Measurements from ENCODE around the gene UGT2B17.
"Not testable (repeated sequence)": the region's sequence is repeated elsewhere in the genome, so short reads cannot be mapped to it uniquely, and the experiment has no call there.

The UGT2B17 gene
- 0 reads per million in 3 experiments for total RNA-seq

DNA sequence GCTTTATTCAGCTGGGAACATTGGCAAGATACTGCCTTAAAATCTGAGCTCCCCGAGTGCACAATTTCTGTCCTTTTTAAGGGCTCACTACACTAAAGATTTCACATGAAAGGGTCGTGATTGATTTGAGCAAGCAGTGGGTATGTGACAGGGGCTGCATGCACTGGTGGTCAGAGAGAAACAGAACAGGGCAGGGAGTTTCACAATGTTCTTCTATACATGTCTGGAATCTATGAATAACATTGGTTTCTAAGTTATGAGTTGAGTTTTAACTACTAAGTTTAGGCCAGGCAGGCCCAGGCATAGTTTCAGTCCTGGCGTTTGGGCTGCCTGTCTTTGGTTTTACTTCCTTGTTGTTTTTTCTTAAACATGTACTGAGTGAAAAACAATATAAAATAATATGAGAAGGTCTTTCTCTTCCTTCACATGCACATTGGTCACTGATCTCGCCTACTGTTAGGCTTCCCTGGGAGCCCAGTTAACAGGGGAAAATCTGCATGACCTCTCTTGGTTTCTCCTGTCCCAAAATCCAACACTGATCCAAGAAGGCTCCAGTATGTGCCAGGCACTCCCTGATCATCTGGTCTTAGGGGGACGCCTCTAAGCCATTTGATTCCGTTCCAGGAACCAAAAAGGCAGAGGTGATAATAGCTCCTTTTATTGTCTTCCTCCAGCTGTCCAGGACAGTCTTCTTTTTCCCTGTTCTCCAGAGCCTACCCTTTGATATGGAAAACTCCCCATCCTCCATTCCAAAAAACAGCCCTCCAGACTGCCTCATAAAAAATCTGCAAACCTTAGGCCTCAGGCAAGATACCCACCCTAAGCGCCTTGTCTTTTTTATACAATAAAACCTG, at the start of gene UGT2B17:
Gene UGT2B17, minus strand, starts transcription at position 51 of the 854 bp plus-strand sequence. CDS start 7,838 bp downstream, outside the sequence.
- DNase-seq: no peak

DNA sequence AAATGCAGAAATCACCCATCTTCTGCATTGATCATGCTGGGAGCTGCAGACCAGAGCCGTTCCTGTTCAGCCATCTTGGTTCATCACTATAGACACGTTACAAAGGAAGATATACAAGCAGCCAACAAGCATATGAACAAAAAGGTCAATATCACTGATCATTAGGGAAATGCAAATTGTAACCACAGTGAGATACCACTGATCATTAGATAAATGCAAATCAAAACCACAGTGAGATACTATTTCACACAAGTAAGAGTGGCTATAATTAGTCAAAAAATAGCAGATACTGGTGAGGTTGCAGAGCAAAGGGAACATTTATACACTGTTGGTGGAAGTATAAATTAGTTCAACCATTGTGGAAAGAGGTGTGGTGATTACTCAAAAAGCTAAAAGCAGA, 46.6 kb upstream of the UGT2B17 start:
- DNase-seq: not testable (repeated sequence)

DNA sequence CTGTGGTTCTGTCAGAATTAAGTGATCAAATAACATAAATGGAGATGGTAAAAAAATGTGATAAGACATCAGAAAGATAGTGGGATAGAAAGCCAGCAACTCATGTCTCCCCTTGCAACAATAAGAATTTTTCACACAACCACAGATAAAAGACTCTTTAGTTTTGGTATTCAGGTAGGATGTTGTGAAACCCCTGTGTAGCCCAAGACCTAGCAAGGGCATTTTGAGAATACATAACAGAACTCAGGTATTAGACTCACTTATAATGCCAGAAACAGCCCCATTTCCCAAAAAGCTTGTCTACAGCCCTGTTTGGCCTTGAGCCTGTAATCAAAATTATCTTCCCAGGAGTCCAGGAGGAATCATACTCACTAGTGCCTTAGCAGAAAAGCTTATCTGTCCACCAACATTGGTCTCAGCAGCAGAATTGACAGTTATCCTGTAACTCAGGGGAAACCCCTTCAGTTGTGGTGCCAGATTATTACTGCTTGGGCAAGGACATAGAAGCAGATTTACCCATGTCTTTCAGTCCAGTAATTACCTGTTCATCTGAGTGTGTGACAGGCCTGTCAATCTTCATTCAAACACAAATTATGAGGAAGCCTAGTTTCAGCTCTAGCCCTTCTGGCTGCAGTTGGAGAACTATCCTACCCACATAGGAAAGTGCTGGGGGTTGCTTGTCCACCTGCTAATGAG, 41.0 kb upstream of the UGT2B17 start:
- no peak for DNase-seq

DNA sequence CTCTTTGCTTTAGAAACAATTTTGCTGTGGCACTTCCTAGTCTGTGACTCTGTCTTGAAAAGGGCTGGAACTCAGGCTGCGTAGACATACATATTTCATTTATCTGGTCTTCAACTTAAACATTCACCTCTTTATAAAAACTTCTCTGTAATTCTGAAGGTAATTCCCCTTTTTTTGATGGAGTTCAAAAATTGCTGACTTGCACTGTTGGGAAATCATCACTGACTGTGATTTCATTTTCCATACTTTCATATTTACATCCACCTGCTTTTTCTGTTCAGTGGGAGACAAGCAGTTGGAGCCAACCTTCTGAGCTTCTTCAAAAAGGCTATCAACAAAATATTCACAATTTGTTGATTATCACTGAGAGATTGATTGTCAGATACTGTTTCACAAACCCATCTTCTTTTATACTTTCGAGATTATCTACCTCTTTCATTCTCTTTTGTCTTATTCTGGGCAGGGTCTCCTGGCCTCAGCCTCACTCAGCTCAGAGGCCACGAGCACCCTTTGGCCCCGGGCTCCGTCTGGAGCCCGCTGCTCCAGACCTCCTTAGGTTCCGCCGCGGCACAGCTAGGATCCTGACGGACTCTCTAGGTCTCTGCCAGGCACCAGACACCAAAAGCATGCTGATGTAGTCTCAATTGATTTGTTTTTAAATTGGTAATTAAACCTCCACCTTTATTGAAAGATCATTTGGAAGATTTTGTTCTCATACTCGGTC, 39.7 kb upstream of the UGT2B17 start:
- no peak for DNase-seq

DNA sequence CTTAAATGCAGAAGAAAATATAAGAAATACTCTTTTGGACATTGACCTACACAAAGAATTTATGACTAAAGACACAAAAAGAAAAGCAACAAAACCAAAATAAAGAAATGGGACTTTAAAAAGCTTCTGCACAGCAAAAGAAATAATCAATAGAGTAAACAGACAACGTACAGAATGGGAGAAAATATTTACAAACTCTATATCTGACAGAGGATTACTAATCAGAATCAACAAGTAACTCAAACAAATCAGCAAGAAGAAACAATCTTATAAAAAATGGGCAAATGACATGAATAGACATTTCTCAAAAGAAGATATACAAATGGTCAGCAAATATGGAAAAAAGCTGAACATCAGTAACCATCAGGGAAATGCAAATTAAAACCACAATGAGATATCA, 37.6 kb upstream of the UGT2B17 start:
- DNase-seq: no peak

DNA sequence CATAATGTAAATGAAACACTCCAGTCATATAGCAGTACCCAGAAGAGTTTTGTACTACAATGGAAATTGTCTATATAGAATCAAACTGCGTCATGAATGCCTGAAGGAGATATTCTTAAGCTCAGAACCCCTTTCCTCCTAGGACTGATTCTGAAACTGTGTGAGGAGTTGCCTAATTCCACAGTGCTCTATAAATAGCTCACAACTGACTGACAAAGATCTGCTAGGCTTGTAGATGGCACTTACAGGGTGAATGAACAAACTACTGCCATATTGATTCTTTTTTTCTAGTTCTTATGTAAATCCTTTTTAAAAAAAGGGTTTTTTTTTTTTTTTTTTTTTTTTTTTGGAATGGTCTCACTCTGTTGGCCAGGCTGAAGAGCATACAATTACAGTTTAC, 30.1 kb upstream of the UGT2B17 start:
- no peak for DNase-seq

DNA sequence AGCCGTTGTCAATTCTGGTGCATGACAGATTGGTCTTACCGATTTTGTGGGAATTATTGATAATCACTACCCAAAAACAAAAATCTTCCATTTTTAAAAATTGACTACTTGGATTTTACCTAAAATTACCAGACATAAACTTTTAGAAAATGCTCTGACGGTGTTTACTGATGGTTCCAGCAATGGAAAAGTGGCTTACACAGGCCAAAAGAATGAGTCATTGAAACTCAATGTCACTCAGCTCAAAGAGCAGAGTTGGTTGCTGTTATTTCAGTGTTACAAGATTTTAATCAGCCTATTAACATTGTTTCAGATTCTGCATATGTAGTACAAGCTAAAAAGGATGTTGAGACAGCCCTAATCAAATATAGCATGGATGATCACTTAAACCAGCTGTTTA, 23.0 kb upstream of the UGT2B17 start:
- no peak for DNase-seq

DNA sequence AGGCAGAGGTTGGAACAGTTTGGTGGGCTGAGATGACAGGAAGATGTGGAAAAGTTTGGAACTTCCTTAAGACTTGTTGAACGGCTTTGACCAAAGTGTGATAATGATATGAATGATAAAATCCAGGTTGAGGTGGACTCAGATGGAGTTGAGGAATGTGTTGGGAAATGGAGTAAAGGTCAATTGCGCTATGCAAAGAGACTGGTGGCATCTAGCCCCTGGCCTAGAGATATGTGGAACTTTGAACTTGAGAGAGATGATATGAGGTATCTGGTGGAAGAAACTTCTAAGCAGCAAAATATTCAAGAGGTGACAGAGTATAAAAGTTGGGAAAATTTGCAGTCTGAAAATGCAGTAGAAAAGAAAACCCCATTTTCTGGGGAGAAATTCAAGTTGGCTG, 21.4 kb upstream of the UGT2B17 start:
- no peak for DNase-seq

DNA sequence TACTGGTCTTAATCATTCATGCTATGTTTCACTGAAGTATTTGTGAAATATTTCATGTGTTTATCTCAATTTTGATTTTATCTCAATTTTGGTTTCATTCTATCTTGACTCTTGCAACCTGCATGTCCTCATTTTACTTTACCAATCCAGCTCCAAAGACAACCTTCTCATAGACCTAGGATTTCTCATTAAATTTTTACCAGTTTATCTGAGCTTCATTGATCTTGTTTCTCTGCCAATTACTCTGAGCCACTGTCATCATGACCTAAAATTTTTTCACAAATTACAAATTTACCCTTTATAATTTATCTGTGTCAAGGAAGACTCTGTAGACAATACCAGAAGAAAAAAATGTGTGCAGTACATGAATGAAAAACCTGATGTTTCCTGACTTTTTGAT, 18.6 kb upstream of the UGT2B17 start:
- no peak for DNase-seq

DNA sequence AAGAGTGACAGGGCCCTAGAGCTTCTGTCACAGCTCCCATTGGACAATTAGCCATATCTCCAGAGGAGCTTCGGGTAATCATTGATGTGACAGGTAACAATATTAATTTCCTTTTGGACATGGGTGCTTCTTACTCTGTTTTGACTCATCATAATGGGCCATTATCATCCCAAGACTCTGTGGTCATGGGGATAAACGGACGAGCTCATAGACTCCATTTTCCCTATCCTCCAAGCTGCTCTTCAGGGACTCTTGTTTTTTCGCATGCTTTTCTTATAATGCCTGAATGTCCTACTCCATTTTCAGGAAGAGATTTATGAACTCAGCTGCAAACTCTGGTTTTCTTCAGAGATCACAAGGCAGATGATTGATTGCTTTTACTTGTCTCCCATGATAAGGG, 17.0 kb upstream of the UGT2B17 start:
- no peak for DNase-seq

DNA sequence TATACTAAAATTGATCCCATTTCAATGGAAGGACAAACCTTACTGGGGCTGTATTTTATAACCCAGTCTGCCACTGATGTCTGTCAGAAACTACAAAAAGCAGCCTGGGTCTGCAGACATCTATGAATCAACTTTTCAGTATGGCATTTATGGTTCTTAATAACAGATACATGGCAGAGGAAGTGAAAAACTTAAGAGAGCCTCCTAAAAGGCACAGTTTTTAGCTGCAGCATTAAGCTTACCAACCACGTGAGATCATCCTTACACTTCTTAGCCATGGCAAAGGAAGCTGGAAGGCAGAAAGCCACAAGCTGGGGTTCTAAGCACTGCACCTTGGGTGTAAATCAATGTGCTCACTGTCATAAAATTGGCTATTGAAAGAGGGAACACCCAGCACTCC, 16.6 kb upstream of the UGT2B17 start:
- no peak for DNase-seq

DNA sequence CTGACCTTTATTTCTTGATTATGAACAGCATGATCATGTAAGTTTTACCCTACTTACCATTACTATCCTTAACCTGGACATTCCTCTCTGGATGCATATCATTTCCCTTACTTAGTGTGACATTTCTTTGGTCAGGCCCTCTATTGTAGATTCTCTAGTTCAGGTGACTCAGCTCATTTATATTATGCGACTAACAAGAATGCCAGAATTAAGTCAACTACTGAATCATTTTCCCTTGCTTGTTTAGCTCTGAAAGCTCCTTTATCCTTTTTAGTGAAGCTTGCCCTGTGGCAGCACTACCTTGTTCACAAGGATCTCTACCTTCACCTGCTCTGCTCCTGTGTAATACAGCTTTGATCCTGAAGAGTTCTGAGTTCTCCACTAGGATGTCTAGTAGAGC, 15.1 kb upstream of the UGT2B17 start:
- no peak for DNase-seq

DNA sequence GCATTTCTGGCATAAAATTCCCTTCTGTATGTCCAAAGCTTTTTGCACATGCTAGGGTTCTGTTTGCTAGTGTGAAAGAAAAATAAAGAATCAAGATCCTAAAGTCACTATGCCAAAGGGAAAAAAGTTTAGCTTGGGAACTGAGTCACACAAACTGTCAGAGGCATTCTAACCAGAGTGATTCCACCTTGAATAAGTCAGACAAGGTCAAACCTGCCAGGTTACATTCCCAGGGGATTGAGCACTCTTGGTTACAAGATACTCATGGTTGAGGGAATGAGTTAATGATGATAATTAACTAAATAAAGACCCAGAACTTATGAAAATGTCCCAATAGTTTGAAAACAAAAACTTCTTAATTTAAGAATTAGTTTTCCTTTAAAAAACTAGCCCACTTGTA, 13.7 kb upstream of the UGT2B17 start:
- DNase-seq: no peak

DNA sequence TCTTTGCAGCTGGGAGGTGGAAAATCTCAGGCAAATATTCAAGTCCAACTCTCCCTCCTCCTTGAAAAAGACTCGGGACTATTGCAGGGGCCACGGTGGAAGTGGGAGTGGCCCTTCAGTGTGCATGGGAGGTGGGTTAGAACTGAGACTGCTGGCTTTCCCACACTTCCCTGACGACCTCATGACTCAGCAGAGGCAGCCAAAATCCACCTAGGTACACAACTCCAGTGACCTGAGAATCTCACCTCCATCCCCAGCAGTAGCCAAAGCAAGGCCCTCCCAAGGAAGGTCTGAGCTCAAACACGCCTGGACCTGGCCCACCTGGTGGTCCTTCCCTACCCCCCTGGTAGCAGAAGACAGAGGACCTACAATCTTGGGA, 6.2 kb upstream of the UGT2B17 start:
- no peak for DNase-seq

DNA sequence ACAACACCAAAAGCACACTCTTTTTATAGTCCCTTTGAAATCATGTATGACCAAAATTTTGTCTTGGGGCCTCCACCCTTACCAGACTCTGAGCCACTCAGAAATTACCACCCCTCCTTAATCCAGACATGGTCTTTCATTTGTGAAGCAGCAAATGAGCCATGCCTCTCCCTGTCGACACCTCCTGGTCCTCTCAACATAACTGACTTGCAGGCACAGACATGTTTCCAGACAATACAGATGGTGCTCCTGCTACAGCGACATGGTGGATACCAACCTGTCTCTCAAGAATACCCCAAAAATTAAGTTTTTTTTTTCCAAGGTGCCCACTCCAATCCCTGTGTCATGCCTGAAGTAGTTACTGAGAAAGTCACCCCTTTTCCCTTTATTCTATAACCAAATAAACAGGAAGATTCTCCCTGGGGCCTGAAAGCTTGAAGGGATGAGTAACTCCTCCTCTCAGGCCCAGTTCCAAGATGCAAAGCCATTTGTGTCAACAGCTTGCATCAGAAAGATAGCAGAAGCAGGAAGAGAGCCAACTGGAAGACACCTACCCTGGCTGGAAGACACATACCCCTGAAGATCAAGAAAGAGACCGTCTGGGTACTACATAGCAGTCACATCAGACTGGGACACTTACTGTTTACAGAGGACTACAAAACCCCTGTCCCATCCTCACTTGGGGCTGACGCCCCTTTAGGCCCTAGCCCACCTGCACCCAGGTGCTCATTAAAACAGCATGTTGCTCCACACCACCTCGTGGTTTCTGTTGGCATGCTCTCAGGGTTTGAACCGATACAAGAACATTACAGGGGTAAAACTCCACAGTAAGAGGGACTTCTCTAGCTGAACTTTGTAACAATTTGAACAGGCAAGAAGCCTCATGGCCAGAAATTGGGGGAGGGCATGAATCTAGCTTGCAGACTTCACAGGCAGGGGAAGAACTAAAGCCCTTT, 5.5 kb upstream of the UGT2B17 start:
- DNase-seq: no peak

DNA sequence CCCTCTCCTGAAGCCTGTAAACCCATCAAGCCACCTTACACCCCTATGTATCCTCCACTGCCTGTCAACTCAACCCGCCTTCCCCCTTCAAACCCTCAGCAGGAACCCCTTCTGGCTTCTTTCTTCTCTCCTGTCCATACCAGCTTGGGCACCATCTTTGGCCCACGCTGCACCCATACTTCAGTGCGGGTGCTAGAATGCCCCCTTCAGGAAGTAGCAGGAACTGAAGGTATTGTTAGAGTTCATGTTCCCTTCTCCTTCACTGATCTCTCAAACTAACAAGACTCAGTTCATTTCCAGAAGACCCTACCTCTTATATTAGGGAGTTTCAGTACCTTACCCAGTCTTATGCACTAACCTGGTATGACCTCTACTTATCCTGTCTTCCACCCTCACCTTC, 1.5 kb upstream of the UGT2B17 start:
- no peak for DNase-seq

DNA sequence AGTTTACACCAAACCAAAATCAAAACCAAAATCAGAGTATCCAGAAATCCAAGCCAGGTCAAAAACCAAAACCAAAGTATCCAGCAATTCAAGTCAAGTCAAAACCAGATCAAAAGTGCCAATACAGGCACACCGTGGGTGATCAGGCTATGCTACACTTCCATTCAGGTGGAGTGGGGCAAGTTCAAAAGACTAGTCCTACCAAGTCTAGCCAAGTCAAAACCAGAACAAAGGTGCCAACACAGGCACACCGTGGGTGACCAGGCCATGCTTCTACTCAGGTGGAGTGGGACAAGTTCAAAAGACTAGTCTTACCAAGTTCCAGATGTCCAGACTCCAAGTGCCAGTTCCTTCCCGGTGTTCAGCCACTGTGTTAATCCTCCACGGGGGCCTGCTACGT, 486 bp downstream of the UGT2B17 start:
- DNase-seq: not testable (repeated sequence)

DNA sequence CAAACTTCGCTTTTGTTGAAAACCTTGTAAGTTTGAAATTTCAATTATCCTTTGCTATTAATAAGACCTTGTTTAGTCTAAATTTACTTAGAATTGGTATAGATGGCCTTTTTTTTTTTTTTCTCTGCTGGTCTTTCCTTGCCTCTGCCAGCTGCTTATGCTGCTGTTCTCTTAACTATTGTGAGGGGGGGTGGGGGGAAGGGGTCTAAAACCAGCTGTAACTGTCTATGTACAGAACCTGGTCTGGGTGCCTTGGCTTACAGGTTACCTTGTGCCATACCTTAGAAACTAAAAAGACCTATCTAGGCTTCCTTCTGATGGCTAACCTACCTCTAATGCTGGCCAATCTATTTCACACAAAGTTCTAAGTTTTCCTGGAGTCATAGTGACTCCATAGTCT, 1.0 kb downstream of the UGT2B17 start:
- no peak for DNase-seq

DNA sequence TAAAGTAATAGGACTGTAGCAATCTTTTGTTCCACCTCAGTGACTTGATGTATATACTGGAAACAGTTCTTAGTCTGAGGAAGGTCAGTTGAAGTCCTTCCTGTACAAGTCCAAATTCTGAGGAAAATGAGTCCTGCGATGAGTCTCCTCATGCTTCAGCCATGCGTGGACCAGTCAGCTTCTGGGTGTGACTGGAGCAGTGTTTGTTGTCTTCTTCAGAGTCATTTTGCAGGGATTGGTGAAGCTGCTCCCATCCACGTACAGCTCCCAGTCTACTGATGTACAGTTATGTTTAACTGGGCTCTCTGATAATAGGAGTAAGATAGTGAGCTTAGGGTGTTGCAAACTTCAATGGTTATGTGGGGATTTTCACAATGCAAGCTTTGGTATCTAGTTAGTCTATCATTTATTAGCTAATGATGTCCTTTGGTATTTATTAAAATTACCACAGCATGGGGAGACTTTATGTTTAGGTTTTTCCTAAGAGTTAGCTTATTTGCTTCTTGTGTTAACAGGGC, 3.4 kb downstream of the UGT2B17 start:
- DNase-seq: no peak

DNA sequence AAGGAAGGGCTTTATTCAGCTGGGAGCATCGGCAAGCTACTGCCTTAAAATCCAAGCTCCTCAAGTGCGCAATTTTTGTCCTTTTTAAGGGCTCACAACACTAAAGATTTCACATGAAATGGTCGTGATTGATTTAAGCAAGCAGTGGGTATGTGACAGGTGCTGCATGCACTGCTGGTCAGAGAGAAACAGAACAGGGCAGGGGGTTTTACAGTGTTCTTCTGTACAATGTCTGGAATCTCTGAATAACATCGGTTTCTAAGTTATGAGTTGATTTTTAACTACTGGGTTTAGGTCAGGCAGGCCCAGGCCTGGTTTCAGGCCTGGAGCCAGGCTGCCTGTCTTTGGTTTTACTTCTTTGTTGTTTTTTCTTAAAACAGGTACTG, 6.0 kb downstream of the UGT2B17 start:
- DNase-seq: no peak

DNA sequence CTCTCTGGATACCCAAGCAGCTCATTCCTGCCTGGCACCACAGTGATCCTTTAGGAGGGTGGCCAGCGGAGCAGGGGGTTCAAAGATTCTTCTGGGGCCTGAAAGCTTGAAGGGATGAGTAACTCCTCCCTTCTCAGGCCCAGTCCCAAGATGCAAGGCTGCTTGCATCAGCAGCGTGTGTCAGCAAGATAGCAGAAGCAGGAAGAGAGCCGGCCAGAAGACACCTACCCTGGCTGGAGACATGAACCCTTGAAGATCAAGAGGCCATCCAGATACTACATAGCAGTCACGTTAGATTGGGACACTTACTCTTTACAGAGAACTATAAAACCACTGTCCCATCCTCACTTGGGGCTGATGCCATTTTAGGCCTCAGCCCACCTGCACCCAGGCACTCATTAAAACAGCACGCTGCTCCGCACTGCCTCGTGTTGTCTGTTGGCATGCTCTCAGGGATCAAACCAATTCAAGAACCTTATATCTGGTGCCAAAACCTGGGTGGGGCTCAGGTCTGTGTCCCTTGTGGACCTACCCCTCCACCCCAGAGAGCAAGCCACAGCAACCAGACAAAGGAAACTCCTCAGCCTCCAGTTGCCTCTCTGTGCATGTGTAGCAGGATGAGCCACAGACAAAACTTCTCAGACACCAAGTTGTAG, 6.5 kb downstream of the UGT2B17 start:
- DNase-seq: no peak

DNA sequence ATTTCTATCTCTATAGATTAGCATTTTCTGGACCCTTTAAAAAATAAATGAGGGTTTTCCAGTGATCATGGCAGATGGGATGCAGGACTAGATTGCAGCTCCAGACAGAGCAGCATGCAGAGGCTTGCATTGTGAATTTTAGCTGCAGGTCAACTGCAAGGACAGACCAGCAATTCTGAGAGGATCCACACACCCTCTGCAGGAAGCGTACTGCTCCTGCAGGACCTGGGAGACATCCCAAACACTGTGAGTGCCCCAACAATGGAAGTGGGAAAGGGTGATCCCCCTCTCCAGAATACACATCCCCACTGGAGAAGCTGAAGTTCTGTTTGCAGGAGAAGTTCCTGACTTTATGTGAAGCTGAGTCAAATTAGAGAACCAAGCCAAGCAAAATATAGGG, 7.1 kb downstream of the UGT2B17 start:
- not testable (repeated sequence) for DNase-seq
